ENCODE results near the gene GRID1. TPM values are rescaled to one million over a fixed set of nuclear protein-coding genes. Genes with fewer than 3 reads are reported as not detected.
"Not testable (repeated sequence)": the region's sequence is repeated elsewhere in the genome, so short reads cannot be mapped to it uniquely, and the experiment has no call there.

GRID1 gene
- total RNA-seq, 1 donor from 2014 or later, result 16.5 TPM

- DNase-seq, result no peak
These were observed 115.2 kb downstream of the GRID1 start for GRCh38 chr10:86251426-86251825.

DNA sequence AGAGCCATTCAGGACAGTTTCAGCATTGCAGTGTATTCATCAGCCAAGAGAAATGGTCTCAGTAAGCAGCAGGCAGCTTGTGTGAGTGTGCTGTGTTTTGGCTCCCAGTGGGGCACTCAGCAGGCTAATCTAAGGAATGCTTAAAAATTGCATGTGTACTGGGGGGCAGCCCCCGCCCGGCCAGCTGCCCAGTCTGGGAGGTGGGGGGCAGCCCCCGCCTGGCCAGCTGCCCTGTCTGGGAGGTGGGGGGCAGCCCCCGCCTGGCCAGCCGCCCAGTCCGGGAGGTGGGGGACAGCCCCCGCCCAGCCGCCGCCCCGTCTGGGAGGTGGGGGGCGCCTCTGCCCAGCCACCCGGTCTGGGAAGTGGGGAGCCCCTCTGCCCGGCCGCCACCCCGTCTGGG is 116.2 kb downstream of the GRID1 start:
- no peak for DNase-seq

- no peak for DNase-seq
These were observed 116.8 kb downstream of the GRID1 start for GRCh38 chr10:86249794-86250193.

GRCh38 chr10:86248062-86248461 is 118.5 kb downstream of the GRID1 start:
- no peak for DNase-seq

DNA sequence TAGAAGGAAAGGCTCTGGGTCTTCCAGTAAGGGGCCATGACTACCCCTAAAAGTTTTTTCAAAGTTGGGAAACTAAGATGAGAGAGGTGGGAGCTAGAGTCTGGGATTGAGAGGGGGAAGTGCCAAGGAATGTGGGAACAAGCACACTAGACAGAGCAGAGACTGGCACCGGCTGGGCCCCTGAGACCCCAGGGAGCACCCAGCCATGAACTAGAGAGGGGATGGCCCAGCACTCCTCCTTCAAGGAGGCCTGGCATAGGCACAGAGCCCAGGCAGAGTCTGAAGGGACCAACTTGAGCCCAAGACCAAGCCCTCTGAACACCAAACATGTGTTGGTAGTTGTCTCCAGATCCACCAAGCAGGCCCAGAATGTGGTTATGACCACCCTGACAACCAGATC is 119.0 kb downstream of the GRID1 start:
- no peak for DNase-seq

- DNase-seq, result no peak
These were observed 119.5 kb downstream of the GRID1 start for GRCh38 chr10:86247073-86247472.

DNA sequence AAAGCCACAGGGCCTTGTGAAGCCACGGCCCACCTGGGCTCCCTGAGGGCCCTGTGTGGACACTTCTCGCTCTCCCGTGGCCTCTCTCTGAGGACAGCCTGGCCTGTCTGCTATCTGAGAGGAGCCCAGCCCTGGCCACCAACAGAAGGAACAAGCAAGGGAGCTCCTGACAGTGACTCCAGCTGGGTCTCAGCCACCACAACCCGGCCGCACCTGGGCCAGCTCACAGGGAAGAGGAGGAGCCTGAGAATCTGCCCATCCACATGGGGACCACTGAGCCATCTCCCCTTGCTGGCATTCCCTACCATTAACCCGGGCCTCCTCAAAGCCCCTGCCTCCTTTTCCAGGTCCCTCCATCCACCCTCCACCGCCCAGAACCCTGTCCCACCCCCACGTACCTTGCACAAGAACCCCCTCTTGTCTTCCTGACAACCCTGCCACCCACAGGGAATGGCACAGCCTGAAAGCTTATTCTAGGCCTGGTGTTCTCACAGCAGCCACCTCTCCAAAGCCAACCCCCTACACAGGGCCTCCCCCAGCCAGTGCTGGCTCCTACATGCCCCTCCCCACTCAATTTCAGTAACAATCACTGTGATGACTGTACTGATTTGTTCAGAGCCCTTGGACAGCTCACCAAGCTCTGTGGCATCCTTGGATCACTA is 120.2 kb downstream of the GRID1 start:
- DNase-seq, result no peak

- no peak for DNase-seq
These were observed 121.6 kb downstream of the GRID1 start for GRCh38 chr10:86245015-86245394.

GRCh38 chr10:86244297-86245014 is 122.1 kb downstream of the GRID1 start:
- DNase-seq, result peak; percentile 13

DNA sequence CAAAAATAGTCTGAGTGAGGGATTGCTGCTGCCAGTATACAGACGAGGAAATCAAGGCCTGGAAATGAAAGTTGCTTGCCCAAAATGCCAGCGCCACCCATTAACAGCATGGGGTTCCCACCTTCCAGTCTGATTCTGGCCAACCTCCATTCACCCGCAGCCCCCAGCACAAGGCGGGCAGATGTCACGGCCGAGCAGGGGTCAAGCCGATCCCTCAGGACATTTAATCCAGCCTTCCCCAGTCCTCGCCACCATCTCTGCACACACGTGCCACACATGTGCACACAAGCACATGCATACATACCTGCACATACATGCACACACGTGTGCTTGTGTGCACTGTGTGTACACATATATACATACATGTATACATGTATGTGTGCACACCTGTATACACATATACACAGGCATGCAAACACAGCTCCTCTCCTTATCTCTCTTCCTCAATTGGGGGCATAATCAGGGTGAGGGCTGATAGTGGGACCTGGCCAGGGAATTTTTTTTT is 122.9 kb downstream of the GRID1 start:
- no peak for DNase-seq

GRCh38 chr10:86242761-86243160 is 123.8 kb downstream of the GRID1 start:
- DNase-seq, result no peak

DNA sequence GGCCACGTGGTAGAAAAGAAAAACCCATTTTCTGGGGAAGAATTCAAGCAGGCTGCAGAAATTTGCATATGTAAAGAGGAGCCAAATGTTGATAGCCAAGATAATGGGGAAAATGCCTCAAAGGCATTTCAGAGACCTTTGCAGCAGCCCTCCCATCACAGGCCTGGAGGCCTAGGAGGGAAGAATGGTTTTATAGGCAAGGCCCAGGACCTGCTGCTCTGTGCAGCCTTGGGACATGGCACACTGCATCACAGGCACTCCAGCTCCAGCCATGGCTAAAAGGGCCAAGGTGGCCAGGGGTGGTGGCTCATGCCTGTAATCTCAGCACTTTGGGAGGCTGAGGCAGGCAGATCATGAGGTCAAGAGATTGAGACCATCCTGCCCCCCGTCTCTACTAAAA is 128.5 kb downstream of the GRID1 start:
- not testable (repeated sequence) for DNase-seq

DNA sequence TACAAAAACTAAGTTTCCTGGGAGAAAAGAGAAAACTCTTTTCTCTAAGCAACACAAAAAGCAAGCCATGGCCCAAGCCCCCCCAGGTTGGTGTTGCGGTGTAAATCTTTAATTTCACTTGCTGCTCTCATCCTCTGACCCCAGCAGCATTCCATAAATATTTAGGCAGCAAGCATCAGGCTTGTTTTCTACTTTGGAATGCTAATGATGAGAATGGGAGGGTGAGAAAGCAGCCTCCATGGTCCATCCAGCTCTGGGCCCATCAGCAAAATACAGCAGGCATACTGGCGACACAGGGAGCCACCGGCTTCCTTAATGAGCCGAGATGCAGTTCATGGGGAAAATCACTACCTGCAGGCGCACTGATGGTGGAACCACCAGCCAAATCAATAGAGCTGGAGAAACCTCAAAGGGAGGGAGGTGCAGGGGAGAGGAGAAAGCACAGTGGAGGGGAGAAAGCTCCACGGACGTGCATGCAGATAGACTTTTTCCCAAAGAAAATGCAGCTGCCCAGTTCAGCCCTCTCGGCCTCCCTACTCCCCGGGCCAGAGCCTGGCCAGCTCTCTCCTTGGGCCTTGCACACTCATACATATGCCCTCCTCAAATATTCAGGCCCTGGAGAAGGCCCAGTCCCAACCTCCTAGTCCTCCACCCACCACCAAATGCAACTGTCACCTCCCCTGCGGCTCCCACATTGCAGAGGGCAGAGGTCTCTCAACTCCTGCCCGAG is 131.9 kb downstream of the GRID1 start:
- DNase-seq, result no peak

DNA sequence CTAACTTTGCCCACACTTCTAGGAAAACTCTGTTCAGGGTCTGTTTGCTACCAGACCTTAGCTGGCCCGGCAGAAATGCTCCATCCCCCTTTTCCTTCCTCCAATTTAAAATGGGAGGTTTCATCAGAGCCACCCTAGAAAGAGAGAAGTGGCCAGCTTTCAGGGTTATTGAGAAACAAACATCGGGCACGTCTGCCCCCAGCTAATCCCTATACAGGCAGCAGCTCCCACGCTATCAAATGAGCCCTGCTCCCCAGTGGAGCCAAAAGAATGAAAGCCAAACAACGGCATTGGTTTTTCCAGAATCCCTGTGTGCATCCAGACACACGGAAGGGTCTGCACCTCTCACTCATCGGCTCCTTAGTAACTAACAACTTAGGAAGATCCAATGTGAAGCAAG is 132.5 kb downstream of the GRID1 start:
- DNase-seq, result no peak

DNA sequence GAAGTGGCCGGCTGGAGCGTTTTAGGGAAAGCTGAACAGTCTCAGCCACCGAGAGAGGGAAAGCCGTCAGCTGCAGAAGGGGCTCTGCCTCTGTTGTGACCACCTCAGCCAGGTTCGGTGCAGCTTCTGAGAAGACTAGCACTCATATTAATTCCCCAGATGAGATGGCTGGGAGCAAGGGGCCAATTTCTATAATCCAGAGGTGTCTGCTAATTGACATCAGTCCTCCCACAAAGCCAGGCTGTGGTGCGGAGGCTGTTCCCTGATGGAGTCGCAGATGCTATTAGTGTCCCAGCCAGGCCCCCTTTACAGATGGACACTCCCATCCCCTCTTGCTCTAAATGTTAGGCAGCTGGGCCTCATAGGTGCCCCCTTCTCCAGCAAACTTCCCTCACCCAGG is 133.5 kb downstream of the GRID1 start:
- DNase-seq, result no peak

GRCh38 chr10:86232644-86233043 is 134.0 kb downstream of the GRID1 start:
- no peak for DNase-seq

- DNase-seq, result no peak
These were observed 134.6 kb downstream of the GRID1 start for GRCh38 chr10:86231796-86232560.

DNA sequence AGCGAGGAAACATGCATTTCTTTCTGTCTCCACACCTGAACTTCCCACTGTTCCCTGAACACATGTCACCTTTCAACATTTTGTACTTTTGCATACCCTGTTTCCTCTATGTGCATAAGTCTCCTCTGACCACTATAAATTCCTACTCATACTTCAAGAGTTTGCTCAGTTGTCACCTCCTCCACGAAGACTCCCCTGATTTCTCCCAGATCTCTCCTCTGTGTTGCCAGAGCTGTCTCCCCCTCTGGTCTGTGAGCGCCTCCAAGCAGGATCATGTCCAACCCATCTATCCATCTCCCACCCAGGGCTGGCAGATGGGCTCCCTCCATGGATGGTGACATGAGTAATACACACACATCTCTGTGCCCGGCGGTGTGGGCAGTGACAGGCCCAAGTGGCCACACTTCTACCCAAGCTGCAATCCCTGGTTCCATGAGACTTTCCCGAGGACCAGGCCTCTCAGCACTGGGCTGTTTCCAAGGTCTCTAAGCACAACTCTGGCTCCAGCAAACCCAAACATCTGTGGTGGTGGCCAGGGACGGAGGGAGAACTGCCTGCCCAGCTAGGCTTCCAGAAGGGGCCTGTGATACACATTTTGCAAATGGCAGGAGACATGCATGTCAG is 135.9 kb downstream of the GRID1 start:
- no peak for DNase-seq

DNA sequence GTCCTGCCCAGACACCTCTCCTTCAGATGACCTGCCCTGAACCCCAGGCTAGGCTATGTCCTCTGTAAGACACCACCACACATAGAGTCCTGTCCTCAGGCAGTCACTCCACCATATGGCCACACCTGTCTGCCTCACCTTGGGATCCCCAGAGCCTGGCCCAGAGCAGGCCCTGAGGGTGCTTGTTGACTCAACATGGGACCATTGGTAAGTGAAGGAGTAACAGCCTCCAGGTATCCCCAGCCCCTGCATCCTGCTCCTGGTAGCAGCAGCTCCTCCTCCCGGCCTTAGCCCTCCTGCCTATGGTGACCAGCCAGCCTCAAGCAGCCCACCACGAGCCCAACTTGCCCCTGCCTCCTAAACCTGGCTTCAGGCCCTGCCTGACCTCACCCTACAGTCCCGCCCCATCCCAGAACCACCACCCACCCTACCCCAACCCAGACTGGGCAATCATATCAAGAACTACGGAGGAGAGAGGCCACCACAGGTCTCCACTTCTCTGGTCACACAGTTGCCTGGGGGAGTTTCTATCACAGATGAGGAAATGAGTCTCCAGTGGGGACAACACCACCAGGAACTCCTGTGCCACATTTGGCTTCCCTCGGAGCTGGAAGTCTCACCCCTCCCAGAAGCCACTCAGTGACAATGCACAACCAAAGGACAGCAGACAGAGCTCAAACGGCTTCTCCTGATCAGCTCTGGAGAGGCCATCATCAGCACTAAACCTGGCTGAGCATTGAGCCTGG is 136.6 kb downstream of the GRID1 start:
- DNase-seq, result no peak

DNA sequence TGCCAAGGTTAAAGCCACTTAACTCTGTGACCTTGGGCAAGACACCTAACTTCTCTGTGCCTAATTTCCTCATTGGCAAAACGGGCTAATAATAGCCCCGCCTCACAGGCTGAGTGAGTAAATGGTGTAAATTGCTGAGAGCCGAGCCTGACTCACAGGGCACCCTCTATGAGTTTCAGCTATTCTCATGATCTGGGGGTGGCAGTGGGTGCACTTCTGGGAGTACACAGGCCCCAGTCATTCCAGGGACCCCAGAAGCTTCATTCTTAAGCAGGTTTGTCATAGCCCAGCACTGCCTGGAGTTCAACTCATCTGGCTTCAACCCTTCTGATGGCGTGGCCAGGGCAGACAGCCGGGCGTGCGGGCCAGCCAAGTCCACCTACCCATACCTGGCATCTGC is 137.2 kb downstream of the GRID1 start:
- no peak for DNase-seq

DNA sequence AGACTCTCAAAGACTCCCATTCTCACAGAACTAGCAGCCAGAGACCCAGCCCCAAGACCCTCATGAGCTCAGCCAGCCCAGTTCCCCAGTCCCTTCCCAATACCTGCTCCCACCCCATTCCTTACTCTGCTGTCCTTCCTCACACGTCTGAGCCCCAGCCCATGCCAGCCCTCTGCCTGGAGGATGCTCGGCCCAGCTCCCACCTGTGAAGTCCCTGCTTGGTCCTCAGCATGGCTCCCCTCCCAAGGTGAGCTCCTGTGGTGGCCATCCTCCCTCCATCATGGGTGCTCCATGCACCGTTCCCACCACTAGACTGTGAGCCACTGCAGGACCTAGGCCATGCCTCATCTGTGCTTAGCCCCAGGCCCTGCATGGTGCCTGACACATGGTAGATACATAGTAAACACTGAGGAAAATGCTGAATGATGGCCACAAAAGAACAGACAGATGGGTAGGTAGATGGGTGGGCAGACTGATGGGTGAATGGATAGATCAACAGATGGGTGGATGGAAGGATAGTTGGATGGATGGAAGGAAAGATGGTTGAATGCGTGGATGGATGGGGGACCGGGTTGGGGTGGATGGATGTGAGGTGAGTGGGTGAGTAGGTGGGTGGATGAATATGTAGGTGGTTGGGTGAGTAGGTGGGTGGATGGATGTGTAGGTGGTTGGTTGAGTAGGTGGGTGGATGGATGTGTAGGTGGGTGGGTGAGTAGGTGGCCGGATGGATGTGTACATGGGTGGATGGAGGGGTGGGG is 138.9 kb downstream of the GRID1 start:
- no peak for DNase-seq
